Measurements from ENCODE around the gene SPATA13. TPM values are rescaled to one million over a fixed set of nuclear protein-coding genes. Genes with fewer than 3 reads are reported as not detected.

The SPATA13 gene
- total and polyA plus RNA-seq, 10 of the 15 experiments (the other 5 are each of a cell fraction or from before 2014, with no cell fraction given), result 2.4 to 11.1 (median 10.2) TPM

DNA sequence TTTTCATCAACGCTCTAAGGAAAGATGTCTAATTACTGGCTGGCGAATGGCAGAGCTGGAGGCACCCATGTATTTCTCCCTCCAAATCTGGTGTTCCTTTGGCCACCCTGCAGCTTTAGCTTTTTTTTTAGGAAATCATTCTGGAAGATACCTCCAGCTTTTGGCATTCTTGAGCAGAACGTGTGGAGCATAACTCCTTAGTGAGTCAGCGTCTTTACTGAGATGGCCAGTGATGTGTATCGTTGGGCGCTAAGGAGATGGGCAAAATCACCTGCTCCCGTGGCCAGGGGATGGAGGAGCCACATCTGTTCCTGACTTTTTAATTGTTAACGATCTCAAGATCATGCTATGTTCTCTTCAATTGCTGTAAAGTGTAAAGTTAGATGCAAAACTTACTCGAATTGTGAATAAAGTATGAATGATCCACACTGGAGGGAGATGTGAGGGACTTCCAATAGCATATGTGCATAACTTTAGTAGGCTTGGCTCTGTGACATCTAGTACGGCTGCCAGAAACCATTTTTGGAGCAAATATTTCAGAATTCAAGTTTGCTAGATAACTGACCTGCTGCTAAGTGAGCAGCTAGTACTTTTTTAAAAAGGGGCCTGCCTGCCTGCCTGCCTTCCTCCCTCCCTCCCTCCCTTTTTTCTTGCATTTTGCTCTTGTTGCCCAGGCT is 124.5 kb downstream of the SPATA13 start (continued):
- TF ChIP-seq, protein P1, sequence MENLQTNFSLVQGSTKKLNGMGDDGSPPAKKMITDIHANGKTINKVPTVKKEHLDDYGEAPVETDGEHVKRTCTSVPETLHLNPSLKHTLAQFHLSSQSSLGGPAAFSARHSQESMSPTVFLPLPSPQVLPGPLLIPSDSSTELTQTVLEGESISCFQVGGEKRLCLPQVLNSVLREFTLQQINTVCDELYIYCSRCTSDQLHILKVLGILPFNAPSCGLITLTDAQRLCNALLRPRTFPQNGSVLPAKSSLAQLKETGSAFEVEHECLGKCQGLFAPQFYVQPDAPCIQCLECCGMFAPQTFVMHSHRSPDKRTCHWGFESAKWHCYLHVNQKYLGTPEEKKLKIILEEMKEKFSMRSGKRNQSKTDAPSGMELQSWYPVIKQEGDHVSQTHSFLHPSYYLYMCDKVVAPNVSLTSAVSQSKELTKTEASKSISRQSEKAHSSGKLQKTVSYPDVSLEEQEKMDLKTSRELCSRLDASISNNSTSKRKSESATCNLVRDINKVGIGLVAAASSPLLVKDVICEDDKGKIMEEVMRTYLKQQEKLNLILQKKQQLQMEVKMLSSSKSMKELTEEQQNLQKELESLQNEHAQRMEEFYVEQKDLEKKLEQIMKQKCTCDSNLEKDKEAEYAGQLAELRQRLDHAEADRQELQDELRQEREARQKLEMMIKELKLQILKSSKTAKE (IDR thresholded peaks at IDR 0.05; ENCODE audit: low read depth, poor library complexity, severe bottlenecking), result no peak
- TF ChIP-seq ZNF24 (IDR thresholded peaks at IDR 0.05) (no peak), SREBF2 (IDR thresholded peaks at IDR 0.05; ENCODE audit: low read length) (no peak)

DNA sequence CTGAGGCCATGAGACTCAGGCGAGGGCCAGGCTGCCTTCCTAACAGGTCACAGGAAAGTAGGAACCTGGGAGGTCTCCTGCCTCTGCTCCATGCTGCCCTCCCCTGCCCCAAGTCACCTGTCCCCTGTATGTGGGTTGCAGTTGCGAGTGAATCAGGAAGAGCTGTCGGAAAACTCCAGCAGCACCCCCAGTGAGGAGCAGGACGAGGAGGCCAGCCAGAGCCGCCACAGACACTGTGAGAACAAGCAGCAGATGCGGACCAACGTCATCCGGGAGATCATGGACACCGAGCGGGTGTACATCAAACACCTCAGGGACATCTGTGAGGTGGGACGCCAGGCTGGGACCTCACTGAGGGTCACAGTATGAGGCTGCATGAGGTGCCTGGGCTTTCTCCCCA is 126.1 kb downstream of the SPATA13 start:
- no peak overlapping the region for H2AFZ ChIP-seq (ENCODE audit: control insufficient read depth, low read depth, low read length)
- no peaks in the 10 kb centered on the region for H3K9me3 ChIP-seq (replicated peaks; ENCODE audit: control insufficient read depth, insufficient read depth, low read length)
- WGBS (ENCODE audit: insufficient coverage, insufficient replicate concordance, low lambda C conversion rate, missing lambda C conversion rate), result 86% methylated on average over 11 of the region's 11 CpGs
- in situ Hi-C loops (cut with MboI), result no loop called here
- ChIA-PET CTCF (no interaction called here), POLR2A (no interaction called here), RAD21 (ENCODE audit: unreplicated experiment) (no interaction called here), SMC1A (ENCODE audit: uncharacterized antibody, unreplicated experiment) (no interaction called here)
- intact Hi-C loops (cut with micrococcal nuclease; ENCODE audit: unreplicated experiment), result no loop called here
- no peaks in the 10 kb centered on the region for H3K79me2 ChIP-seq (ENCODE audit: control insufficient read depth, insufficient read depth, low read length)
- H4K20me1 ChIP-seq (ENCODE audit: control insufficient read depth, insufficient read depth), result no peaks in the 10 kb centered on the region
- H3K4me2 ChIP-seq (ENCODE audit: control insufficient read depth, insufficient read depth), result no peak overlapping the region
- H3K4me3 ChIP-seq, result no peak overlapping the region
- no peak for FAIRE-seq
- no peak for DNase-seq (ENCODE audit: low read depth, low spot score)
- BruUV-seq (replicated peaks), result no TSS peak
- no peak overlapping the region for H3K9ac ChIP-seq (ENCODE audit: control insufficient read depth, insufficient read depth, low read length)
- no peaks in the 10 kb centered on the region for H3K4me1 ChIP-seq (ENCODE audit: control insufficient read depth, insufficient read depth, low read length)
- no peaks in the 10 kb centered on the region for H3K27me3 ChIP-seq (replicated peaks in 1 of 2; ENCODE audit: control insufficient read depth in 2 of 2, insufficient read depth in 2 of 2, low read length in 1 of 2)
- H3K36me3 ChIP-seq (ENCODE audit: control insufficient read depth in 2 of 2, insufficient read depth in 2 of 2, low read length in 1 of 2), result peaks cover 5 to 21% of the 10 kb centered on the region in 2 experiments
- ATAC-seq, result no peak
- no peak overlapping the region for H3K27ac ChIP-seq (ENCODE audit: control insufficient read depth, insufficient read depth)
- no peak for TF ChIP-seq MTA2 (IDR thresholded peaks at IDR 0.05; ENCODE audit: low read depth)
- no peak for TF ChIP-seq STAT3 (IDR thresholded peaks at IDR 0.05; ENCODE audit: low read depth, low read length)
- TF ChIP-seq EED (IDR thresholded peaks at IDR 0.05; ENCODE audit: low read depth), result no peak
- no peak for TF ChIP-seq MEF2A (IDR thresholded peaks at IDR 0.05; ENCODE audit: insufficient read depth, low read depth, low read length)
- TF ChIP-seq, protein P2, sequence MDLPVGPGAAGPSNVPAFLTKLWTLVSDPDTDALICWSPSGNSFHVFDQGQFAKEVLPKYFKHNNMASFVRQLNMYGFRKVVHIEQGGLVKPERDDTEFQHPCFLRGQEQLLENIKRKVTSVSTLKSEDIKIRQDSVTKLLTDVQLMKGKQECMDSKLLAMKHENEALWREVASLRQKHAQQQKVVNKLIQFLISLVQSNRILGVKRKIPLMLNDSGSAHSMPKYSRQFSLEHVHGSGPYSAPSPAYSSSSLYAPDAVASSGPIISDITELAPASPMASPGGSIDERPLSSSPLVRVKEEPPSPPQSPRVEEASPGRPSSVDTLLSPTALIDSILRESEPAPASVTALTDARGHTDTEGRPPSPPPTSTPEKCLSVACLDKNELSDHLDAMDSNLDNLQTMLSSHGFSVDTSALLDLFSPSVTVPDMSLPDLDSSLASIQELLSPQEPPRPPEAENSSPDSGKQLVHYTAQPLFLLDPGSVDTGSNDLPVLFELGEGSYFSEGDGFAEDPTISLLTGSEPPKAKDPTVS (IDR thresholded peaks at IDR 0.05; ENCODE audit: low read depth, low read length), result no peak
- TF ChIP-seq EP300 (IDR thresholded peaks at IDR 0.05; ENCODE audit: borderline replicate concordance in 1 of 2, control insufficient read depth in 1 of 2, low read depth in 2 of 2, low read length in 2 of 2), result no peak
- no peak for TF ChIP-seq CBX3 (IDR thresholded peaks at IDR 0.05; ENCODE audit: borderline replicate concordance, low read depth)
- TF ChIP-seq, protein P1 (IDR thresholded peaks at IDR 0.05; ENCODE audit: low read depth, poor library complexity, severe bottlenecking), result no peak
- no peak for TF ChIP-seq ZNF207 (IDR thresholded peaks at IDR 0.05; ENCODE audit: borderline replicate concordance)
- TF ChIP-seq MYC (IDR thresholded peaks at IDR 0.05; ENCODE audit: insufficient read depth, insufficient read length, insufficient replicate concordance, low read length, severe bottlenecking), result no peak
- TF ChIP-seq CBFB (IDR thresholded peaks at IDR 0.05; ENCODE audit: low read depth), result no peak

All from GM12878 (cell line).